MCF 10A (cell line): ENCODE measurements around the gene TSPAN4. TPM values are rescaled to one million over a fixed set of nuclear protein-coding genes. Genes with fewer than 3 reads are reported as not detected.

Source experiments
- BruUV-seq: library from RNA; stranded (reverse); fragments of 400-500 nt; replicated peaks from 2 replicates; lab custom pipeline; 2021; lab: Mats Ljungman, UMichigan
- CTCF ChIA-PET: fragments of 300-600 bp; sonication (Branson Sonifier 250); formaldehyde crosslinking; extraction: SDS; loops from one replicate; lab custom pipeline; 2021; ENCODE audit warnings: antibody characterized with exemption, inconsistent platforms; lab: Yijun Ruan, JAX
- POLR2A ChIA-PET: fragments of 300-600, 350-650 bp; sonication (Branson Sonifier 250); formaldehyde crosslinking; extraction: SDS; loops from one replicate; lab custom pipeline; 2020; ENCODE audit warnings: antibody characterized with exemption, inconsistent platforms; lab: Yijun Ruan, JAX
- DNase-seq: peaks from one replicate; pipeline ENCODE4 v3.0.0-alpha.2; 2018; ENCODE audit not compliant: unreplicated experiment
- H3K27ac Mint-ChIP-seq: one replicate; pipeline ENCODE4 v1.8.0; 2022; ENCODE audit warnings: mild to moderate bottlenecking, low read depth, mixed read lengths; ENCODE audit not compliant: unreplicated experiment
- H3K27me3 Mint-ChIP-seq: one replicate; pipeline ENCODE4 v1.8.0; 2022; ENCODE audit warnings: mixed read lengths; ENCODE audit not compliant: insufficient read depth, unreplicated experiment
- H3K36me3 Mint-ChIP-seq: one replicate; pipeline ENCODE4 v1.8.0; 2022; ENCODE audit warnings: mild to moderate bottlenecking, moderate library complexity, mixed read lengths; ENCODE audit not compliant: insufficient read depth, unreplicated experiment
- H3K4me1 Mint-ChIP-seq: one replicate; pipeline ENCODE4 v1.8.0; 2022; ENCODE audit warnings: mixed read lengths; ENCODE audit not compliant: insufficient read depth, unreplicated experiment
- H3K4me3 Mint-ChIP-seq: one replicate; pipeline ENCODE4 v1.8.0; 2022; ENCODE audit warnings: mild to moderate bottlenecking, moderate library complexity, mixed read lengths; ENCODE audit not compliant: unreplicated experiment
- H3K9me3 Mint-ChIP-seq: one replicate; pipeline ENCODE4 v1.8.0; 2022; ENCODE audit warnings: mixed read lengths; ENCODE audit not compliant: unreplicated experiment
- CTCF ChIP-seq: fragments of 200-600 bp; IDR thresholded peaks from one replicate; pipeline ENCODE4 v1.8.0; 2022; ENCODE audit warnings: antibody characterized with exemption, mild to moderate bottlenecking; ENCODE audit not compliant: unreplicated experiment
- intact Hi-C: fragments of 100-400 bp; cut with micrococcal nuclease; formaldehyde crosslinking; loops from 2 replicates; pipeline ENCODE4 v1.14.1; 2022
- total RNA-seq: library from RNA; stranded (reverse); gene quantifications from 2 replicates; pipeline ENCODE4 v1.2.3, GENCODE V29; 2022

Gene TSPAN4
- total RNA-seq, 1 experiment from 2014 or later = 148 TPM

GRCh38 chr11:860234-861104 lies 17.8 kb downstream of the TSPAN4 start:
- TF ChIP-seq CTCF = no peak
- Mint-ChIP-seq H3K4me3 (no peak overlapping the region), H3K4me1 (no peaks in the 10 kb centered on the region), H3K27ac (no peak overlapping the region), H3K9me3 (no peaks in the 10 kb centered on the region), H3K36me3 (peaks cover 40% of the 10 kb centered on the region), H3K27me3 (no peaks in the 10 kb centered on the region)
- CTCF ChIA-PET = no interaction called here
- intact Hi-C loops = no loop called here
- POLR2A ChIA-PET = interaction anchor here (1.2 to 1.4 kb wide), 2 partner anchors 14 kb away, joined by 3 to 4 read pairs; no protein-coding TSS in a partner anchor
- BruUV-seq = no TSS peak
- DNase-seq = no peak

DNA sequence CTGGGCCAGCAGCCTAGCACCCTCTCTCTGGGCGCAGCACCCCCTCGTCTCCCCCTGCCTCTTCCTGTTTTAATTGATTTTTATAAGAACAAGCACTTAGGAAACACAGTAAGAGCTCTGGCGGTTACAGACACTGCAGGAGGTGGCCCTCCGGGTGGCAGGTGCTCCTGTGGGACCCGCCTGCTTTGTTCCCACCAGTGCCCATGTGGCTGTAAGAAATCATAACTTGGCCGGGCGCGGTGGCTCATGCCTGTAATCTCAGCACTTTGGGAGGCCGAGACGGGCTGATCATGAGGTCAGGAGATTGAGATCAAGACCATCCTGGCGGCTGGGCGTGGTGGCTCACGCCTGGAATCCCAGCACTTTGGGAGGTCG lies 18.4 kb downstream of the TSPAN4 start:
- POLR2A ChIA-PET = interaction anchor here (1.2 to 1.4 kb wide), 2 partner anchors 15 to 34 kb away, joined by 3 to 4 read pairs; no protein-coding TSS in a partner anchor
- Mint-ChIP-seq H3K4me3 (no peak overlapping the region), H3K36me3 (peaks cover 46% of the 10 kb centered on the region), H3K4me1 (no peaks in the 10 kb centered on the region), H3K27me3 (no peaks in the 10 kb centered on the region), H3K27ac (no peak overlapping the region), H3K9me3 (no peaks in the 10 kb centered on the region)
- no peak for TF ChIP-seq CTCF
- no TSS peak for BruUV-seq
- CTCF ChIA-PET = no interaction called here
- DNase-seq = no peak
- intact Hi-C loops = no loop called here

GRCh38 chr11:862081-862661 lies 19.5 kb downstream of the TSPAN4 start:
- Mint-ChIP-seq H3K36me3 (peaks cover 57% of the 10 kb centered on the region), H3K9me3 (no peaks in the 10 kb centered on the region), H3K4me3 (no peak overlapping the region), H3K4me1 (no peaks in the 10 kb centered on the region), H3K27ac (no peak overlapping the region), H3K27me3 (no peaks in the 10 kb centered on the region)
- BruUV-seq = no TSS peak
- POLR2A ChIA-PET = interaction anchor here (1.0 to 1.4 kb wide), 2 partner anchors 16 to 33 kb away, joined by 4 to 6 read pairs; no protein-coding TSS in a partner anchor
- no peak for TF ChIP-seq CTCF
- DNase-seq = no peak
- CTCF ChIA-PET = interaction anchor here (1.4 kb wide), 1 partner anchor 14 kb away, joined by 4 read pairs; no protein-coding TSS in a partner anchor
- intact Hi-C loops = no loop called here

- Mint-ChIP-seq H3K27ac (no peak overlapping the region), H3K36me3 (peaks cover 62% of the 10 kb centered on the region), H3K9me3 (no peaks in the 10 kb centered on the region), H3K4me3 (no peak overlapping the region), H3K27me3 (no peaks in the 10 kb centered on the region), H3K4me1 (no peaks in the 10 kb centered on the region)
- CTCF ChIA-PET = interaction anchor here (1.4 kb wide), 1 partner anchor 14 kb away, joined by 4 read pairs; no protein-coding TSS in a partner anchor
- intact Hi-C loops = no loop called here
- no TSS peak for BruUV-seq
- TF ChIP-seq CTCF = no peak
- POLR2A ChIA-PET = interaction anchor here (1.0 kb wide), 1 partner anchor 17 kb away, joined by 6 read pairs; no protein-coding TSS in a partner anchor
- no peak for DNase-seq
Measured at GRCh38 chr11:862696-863022, 20.0 kb downstream of the TSPAN4 start.
